Measurements from ENCODE around the gene RPRD1B.

GRCh38 chr20:38111366-38112232 is 78.1 kb downstream of the RPRD1B start:
- TF ChIP-seq CTCF (IDR thresholded peaks at IDR 0.05) (no peak), POLR2A (IDR thresholded peaks at IDR 0.05) (no peak)
